Medulla oblongata (tissue), 1 donor: ENCODE measurements around the gene ZZZ3.
A peak's percentile ranks its signal among the peaks of the same experiment; 100 is the strongest.
"Not testable (repeated sequence)": the region's sequence is repeated elsewhere in the genome, so short reads cannot be mapped to it uniquely, and the experiment has no call there.

Experiments used
- DNase-seq: peaks from one replicate; pipeline ENCODE4 v3.0.0-alpha.2; 2015; ENCODE audit errors: extremely low spot score

Gene ZZZ3

DNA sequence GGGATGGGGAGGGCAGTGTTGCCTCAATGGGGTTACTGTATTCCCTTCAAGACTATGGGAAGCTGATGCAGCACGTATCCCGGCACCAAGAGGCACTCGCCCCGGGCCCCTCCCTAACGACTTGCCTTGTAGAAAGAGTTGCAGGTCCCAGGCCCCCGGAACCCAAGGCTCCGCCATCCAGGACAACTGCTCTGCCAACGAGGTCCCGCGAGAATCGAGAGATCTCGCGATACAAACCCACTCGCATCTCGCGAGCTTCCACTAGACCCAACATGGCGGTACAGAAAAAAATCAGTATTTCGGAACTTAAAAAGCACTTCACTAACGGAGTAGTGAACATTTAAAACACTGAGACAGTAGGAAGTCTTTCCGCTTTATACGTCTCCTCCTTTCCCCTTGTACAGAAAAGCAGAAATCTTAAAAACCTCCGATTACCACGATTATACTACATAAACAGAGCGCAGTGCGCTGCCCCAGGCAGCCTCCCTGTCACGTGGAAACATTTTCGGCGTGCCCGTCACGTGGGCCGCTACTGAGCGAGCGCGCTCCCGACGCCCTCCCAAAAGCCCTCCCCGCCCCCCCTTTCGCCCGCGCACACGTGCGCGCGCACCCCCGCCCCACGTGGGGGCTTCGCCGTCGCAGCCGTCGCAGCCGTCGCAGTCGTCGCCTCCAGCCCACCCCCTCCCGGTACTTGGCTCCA, at the start of gene ZZZ3:
Gene ZZZ3, minus strand, starts transcription at position 199 of the 700 bp plus-strand sequence. CDS start 49,304 bp downstream, outside the sequence.
- peak; percentile 96 for DNase-seq

DNA sequence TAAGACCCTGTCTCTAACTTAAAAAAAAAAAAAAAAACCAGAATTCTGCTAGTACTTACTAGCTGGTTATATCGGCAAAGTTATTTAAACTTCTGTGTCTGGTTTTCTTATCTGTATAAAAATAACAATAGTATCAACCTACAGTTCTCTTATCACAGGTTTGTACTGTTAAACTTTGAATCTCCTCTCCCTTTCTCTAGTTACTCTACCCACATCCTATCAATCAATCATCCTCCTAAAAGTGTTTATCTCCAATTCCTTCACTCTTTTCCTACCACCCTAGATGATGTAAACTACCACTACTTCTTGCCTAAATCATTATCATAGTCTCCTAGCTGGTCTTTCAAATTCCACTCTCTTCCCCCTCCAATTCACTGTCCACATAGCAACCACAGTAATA, 49.6 kb upstream of the ZZZ3 start:
- DNase-seq, result no peak

DNA sequence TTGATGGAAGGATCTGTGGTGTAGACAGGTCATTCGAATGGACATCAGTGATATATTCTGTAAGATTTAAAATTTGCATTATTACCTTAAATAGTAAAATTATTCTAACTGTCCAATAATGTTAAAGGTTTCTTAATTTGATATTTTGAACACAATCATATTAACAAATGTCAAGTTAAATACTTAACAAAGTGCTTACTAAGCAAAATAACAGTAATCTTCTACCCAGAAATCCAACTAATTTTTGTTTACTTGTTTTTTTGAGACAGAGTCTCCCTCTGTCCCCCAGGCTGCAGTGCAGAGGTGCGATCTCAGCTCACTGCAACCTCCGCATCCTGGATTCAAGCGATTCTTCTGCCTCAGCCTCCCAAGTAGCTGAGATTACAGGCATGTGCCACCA, 43.2 kb upstream of the ZZZ3 start:
- no peak for DNase-seq

GRCh38 chr1:77718181-77718580, 35.7 kb upstream of the ZZZ3 start:
- DNase-seq, result no peak

- DNase-seq, result no peak
These were observed 33.6 kb upstream of the ZZZ3 start for GRCh38 chr1:77716065-77716464.

DNA sequence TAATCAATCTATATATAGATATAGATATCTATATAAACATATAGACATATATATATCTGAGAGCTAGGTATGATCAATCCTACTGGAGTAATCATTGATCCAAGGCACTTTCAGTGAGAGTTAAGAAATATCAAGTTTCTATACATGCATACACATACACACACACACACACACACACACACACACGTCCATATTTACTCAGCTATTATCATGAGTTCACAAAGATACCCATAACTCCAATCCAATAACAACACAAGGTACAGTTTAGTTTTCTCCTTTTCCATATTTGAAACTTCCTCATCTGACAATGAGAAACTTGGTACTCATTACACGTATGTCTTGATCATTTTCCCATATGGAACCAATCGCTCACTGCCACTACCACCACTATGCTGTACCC, 27.3 kb upstream of the ZZZ3 start:
- no peak for DNase-seq

GRCh38 chr1:77706321-77706720, 23.9 kb upstream of the ZZZ3 start:
- no peak for DNase-seq

DNA sequence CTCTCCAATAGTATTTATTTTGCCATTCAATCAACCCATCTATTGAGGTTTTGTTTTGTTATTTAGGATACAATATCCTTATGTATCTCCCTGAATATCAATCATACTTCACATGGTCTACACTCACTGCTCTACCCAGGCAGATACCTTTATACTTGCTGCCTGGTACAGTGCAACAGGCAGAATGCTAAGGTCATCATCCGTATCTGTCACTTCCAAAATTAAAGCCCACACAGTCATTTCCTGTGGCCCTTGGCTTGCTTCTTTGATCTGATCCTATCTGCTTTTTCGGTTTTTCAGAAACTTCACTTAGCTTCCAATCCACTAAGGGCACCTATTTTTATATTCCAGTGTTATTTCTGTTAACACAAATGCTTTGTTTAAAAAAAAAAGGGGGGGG, 22.3 kb upstream of the ZZZ3 start:
- no peak for DNase-seq

- not testable (repeated sequence) for DNase-seq
These were observed 17.2 kb upstream of the ZZZ3 start for GRCh38 chr1:77699673-77700072.

- DNase-seq, result no peak
These were observed 15.0 kb upstream of the ZZZ3 start for GRCh38 chr1:77697441-77697840.

DNA sequence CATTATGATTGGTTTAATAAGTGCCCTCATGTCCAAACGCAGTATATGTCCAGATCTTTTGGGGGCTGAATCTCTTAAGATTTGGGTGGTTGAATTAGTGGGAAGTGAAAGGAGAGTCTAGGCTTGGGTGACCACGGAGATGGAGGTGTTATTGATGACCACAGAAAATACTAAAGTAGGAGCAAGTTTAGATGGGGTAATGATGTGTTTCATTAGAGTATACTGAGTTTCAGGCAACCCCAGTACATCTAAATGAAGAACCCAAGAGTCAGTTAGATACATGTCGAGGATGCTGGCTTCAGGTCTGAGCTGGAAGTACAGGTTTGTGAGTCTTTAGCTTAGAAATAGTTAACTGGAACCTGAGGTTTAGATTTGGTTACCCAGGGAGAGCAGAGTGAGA, 6.5 kb upstream of the ZZZ3 start:
- DNase-seq, result no peak

DNA sequence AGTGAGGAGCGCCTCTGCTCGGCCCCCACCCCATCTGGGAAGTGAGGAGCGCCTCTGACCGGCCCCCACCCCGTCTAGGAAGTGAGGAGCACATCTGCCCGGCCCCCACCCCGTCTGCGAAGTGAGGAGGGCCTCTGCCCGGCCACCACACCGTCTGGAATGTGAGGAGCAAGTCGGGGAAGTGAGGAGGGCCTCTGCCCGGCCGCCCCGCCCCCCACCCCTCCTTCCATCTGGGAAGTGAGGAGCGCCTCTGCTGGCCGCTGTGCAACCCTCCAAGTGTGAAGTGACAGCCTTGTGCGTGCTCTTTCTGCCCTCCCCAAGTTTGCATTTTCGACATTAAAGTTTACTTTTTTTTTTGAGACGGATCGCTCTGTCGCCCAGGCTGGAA, 5.1 kb upstream of the ZZZ3 start:
- DNase-seq, result no peak

GRCh38 chr1:77686796-77687518, 4.5 kb upstream of the ZZZ3 start:
- DNase-seq, result no peak

DNA sequence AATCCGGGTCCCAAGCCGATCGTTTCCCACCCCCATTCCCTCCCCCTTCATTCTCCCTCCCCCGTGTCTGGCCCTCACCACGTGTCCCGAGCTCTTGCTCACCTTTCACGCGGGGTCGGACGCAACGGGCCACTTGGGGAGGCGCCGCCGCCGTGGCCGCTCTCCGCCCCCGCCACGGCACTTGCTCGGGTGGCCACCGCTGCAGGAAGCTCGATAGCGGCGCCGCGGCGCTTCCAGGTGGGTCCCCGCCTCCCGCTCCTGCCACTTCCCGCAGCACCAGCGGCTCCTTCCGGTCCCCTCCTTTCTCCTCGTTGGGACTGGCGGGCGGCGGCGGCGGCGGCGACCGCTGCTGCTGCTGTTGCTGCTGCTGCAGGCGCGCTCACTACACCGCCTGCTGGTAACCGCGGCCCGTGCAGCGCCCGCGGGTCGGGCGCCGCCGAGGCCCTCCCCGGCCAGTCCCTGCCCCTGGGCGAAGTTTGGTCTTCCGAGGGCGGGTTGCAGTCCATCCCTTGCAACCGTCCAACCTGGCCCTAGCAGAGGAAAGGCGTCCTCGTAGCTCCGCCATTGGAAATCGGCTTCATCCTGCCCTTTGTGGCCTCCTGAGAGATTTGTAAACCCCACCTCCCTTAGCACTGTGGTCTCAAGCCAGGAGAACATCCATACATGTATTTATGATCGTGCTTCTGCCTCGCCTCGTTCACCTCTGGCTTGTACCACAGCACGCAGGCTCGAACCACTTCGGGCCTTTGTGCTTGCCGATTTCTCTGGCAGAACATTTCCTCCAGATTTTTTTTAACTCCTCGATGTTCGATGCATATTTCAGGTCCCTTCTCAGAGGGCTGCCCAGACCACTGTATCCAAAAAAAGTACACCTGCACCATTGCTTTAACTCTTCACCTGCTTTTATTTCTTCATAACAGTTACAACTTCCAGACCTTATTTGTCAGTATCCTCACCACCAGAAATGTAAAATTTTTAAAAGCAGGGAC, 996 bp upstream of the ZZZ3 start:
- DNase-seq, result peak; percentile 89

DNA sequence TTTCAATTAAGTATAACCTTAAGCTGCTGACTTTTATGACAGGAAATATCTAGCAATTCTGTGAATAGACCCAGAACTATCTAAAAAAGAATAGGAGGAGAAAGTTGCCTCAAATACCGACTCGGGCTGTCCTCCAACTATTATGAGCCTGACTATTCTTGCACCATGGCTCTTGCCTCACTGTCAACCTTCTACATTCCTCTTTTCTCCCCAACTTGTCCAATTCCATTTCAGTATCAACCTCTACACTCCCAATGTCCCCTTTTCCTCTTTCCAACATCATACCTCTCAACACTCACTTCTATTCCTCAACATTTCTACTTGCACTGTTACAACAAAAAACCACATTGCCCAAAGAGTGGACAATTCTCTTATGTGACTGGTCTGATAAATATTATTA, 2.3 kb downstream of the ZZZ3 start:
- DNase-seq, result no peak

DNA sequence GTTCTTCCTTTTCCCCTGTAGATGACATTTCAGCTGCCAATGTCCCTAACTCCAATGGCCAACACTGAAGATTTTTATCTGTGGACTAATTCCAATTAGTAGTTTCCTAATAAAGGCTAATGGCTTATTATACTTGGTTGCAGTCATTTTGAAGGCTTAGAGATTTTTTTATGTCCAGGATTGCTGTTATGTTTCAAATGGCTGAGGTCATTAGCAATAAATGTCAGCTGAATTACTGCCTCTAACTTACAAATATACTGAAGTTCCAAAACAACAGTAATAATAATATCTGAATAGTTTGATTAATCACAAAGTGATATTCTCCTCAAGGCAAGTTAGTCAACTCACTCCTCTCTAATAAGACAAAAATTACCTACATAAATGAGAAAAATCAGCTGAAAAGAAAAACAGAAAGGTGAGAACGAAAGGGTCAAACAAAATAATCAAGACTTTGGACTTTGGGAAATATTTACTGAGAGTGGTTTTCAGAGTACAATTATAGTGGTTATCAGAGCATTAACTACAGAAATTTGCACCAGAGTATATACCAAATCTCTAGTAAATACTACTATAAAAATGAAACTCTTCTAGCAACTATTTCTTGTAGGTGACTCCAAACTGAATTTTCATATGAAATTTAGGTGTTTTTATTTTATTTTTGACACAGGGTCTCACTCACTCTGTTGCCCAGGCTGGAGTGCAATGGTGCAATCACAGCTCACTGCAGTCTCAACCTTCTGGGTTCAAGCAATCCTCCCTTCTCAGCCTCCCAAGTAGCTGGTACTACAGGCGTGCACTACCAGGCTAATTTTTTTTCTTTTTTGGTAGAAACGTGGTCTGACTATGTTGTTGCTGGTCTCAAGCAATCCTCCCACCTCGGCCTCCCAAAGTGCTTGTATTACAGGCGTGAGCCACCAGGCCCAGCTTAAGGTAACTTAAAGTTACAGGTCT, 3.5 kb downstream of the ZZZ3 start:
- no peak for DNase-seq

- DNase-seq, result not testable (repeated sequence)
These were observed 7.7 kb downstream of the ZZZ3 start for GRCh38 chr1:77674807-77675206.

- DNase-seq, result no peak
These were observed 8.6 kb downstream of the ZZZ3 start for GRCh38 chr1:77673716-77674355.

- no peak for DNase-seq
These were observed 9.4 kb downstream of the ZZZ3 start for GRCh38 chr1:77673030-77673429.

- no peak for DNase-seq
These were observed 10.1 kb downstream of the ZZZ3 start for GRCh38 chr1:77672374-77672773.

DNA sequence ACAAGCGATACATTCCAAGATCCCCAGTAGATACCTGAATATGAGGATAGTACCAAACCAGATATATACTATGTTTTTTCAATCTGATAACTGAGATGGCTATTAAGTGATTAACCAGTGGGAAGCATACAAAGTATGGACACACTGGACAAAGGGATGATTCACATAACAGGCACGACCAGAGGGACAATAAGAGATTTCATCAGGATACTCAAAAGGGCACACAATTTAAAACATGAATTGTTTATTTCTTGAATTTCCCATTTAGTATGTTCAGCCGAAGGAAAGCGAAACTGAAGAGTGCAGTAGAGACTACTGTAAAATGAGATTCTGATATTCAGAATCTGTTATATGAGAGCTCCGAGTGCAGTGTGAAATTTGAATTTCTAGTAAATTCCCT, 10.6 kb downstream of the ZZZ3 start:
- peak; percentile 58 for DNase-seq
